ENCODE results near the gene PARN.

Gene PARN

GRCh38 chr16:14472357-14472756 lies 157.7 kb downstream of the PARN start:
- TF ChIP-seq, protein P1, sequence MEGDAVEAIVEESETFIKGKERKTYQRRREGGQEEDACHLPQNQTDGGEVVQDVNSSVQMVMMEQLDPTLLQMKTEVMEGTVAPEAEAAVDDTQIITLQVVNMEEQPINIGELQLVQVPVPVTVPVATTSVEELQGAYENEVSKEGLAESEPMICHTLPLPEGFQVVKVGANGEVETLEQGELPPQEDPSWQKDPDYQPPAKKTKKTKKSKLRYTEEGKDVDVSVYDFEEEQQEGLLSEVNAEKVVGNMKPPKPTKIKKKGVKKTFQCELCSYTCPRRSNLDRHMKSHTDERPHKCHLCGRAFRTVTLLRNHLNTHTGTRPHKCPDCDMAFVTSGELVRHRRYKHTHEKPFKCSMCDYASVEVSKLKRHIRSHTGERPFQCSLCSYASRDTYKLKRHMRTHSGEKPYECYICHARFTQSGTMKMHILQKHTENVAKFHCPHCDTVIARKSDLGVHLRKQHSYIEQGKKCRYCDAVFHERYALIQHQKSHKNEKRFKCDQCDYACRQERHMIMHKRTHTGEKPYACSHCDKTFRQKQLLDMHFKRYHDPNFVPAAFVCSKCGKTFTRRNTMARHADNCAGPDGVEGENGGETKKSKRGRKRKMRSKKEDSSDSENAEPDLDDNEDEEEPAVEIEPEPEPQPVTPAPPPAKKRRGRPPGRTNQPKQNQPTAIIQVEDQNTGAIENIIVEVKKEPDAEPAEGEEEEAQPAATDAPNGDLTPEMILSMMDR (conservative IDR thresholded peaks at IDR 0.05; ENCODE audit: low read length): no peak
- H3K4me3 ChIP-seq (ENCODE audit: low read length): no peak overlapping the region
- DNase-seq (ENCODE audit: low read depth): no peak

- H3K4me3 ChIP-seq (ENCODE audit: low read length): no peak overlapping the region
- DNase-seq (ENCODE audit: low read depth): no peak
- TF ChIP-seq, protein P1 (conservative IDR thresholded peaks at IDR 0.05; ENCODE audit: low read length): no peak
Measured at GRCh38 chr16:14470788-14471187, 159.3 kb downstream of the PARN start.

- TF ChIP-seq, protein P1 (conservative IDR thresholded peaks at IDR 0.05; ENCODE audit: low read length): no peak
- DNase-seq (ENCODE audit: low read depth): no peak
- no peak overlapping the region for H3K4me3 ChIP-seq (ENCODE audit: low read length)
Measured at GRCh38 chr16:14465799-14466198, 164.3 kb downstream of the PARN start.

GRCh38 chr16:14464796-14465195 lies 165.3 kb downstream of the PARN start:
- TF ChIP-seq, protein P1 (conservative IDR thresholded peaks at IDR 0.05; ENCODE audit: low read length): no peak
- DNase-seq (ENCODE audit: low read depth): no peak
- no peak overlapping the region for H3K4me3 ChIP-seq (ENCODE audit: low read length)

DNA sequence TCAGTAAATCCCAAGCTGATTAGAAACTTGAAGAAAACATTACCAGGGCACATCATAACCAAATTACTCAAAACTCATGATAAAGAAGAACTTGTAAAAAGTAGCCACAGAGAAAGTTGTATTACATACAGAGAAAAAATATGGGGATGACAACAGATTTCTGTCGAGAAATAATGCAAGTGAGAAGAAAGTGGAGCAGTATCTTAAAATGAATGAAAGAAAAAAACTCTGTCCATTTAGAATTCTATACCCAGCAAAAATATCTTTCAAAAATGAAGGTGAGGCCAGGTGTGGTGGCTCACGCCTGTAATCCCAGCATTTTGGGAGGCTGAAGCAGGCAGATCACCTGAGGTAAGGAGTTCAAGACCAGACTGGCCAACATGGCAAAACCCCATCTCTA lies 165.9 kb downstream of the PARN start:
- no peak for DNase-seq (ENCODE audit: low read depth)
- no peak overlapping the region for H3K4me3 ChIP-seq (ENCODE audit: low read length)
- TF ChIP-seq, protein P1 (conservative IDR thresholded peaks at IDR 0.05; ENCODE audit: low read length): no peak

- TF ChIP-seq, protein P1 (conservative IDR thresholded peaks at IDR 0.05; ENCODE audit: low read length): no peak
- no peak for DNase-seq (ENCODE audit: low read depth)
Measured at GRCh38 chr16:14462811-14463210, 167.2 kb downstream of the PARN start.

GRCh38 chr16:14460726-14461125 lies 169.3 kb downstream of the PARN start:
- no peak for DNase-seq (ENCODE audit: low read depth)
- TF ChIP-seq, protein P1 (conservative IDR thresholded peaks at IDR 0.05; ENCODE audit: low read length): no peak
- H3K4me3 ChIP-seq (ENCODE audit: low read length): no peak overlapping the region

More at GRCh38 chr16:14462811-14463210, 167.2 kb downstream of the PARN start:
- H3K4me3 ChIP-seq (ENCODE audit: low read length): no peak overlapping the region

Data from AG10803 (cell line).